GM12874 (cell line): ENCODE data around the gene KIF26A.

Experiments used
- CTCF ChIP-seq: IDR thresholded peaks from 2 replicates; pipeline ENCODE4 v1.5.1; 2011; ENCODE audit warnings: low read depth, mild to moderate bottlenecking, control low read depth, low read length, moderate library complexity; ENCODE audit not compliant: insufficient read depth

KIF26A gene

GRCh38 chr14:104094056-104094708 is 44.2 kb upstream of the KIF26A start:
- no peak for TF ChIP-seq CTCF

GRCh38 chr14:104094709-104095425 is 43.5 kb upstream of the KIF26A start:
- TF ChIP-seq CTCF = peak; percentile 96

GRCh38 chr14:104095426-104096310 is 42.7 kb upstream of the KIF26A start:
- TF ChIP-seq CTCF = no peak

GRCh38 chr14:104096318-104096717 is 42.1 kb upstream of the KIF26A start:
- no peak for TF ChIP-seq CTCF

GRCh38 chr14:104096751-104097700 is 41.4 kb upstream of the KIF26A start:
- peak; percentile 29; the same call in 1 of the 2 replicates for TF ChIP-seq CTCF

GRCh38 chr14:104098272-104099095 is 39.9 kb upstream of the KIF26A start:
- TF ChIP-seq CTCF = no peak
